GM20000 (cell line): ENCODE measurements around the gene ZNF599.
A peak's percentile ranks its signal among the peaks of the same experiment; 100 is the strongest.

ENCODE experiments used
- DNase-seq: peaks from one replicate; pipeline ENCODE4 v3.0.0; 2012; ENCODE audit warnings: low spot score
- CTCF ChIP-seq: IDR thresholded peaks from 2 replicates; pipeline ENCODE4 v1.5.1; 2012; ENCODE audit warnings: mild to moderate bottlenecking, control low read depth; ENCODE audit errors: extremely low read depth, missing control alignments

ZNF599 gene

GRCh38 chr19:34734537-34735103 is 38.4 kb downstream of the ZNF599 start:
- no peak for TF ChIP-seq CTCF
- DNase-seq = no peak

- TF ChIP-seq CTCF = no peak
- DNase-seq = peak; percentile 85
Measured at GRCh38 chr19:34733746-34734536, 39.1 kb downstream of the ZNF599 start, which contains the start of gene ZNF181. ZNF181 (plus strand) TSS chr19:34734243; CDS start chr19:34735038, 795 bp downstream.

- no peak for TF ChIP-seq CTCF
- no peak for DNase-seq
Measured at GRCh38 chr19:34733266-34733745, 39.7 kb downstream of the ZNF599 start.

- DNase-seq = no peak
- TF ChIP-seq CTCF = no peak
Measured at GRCh38 chr19:34732612-34733211, 40.3 kb downstream of the ZNF599 start.

- TF ChIP-seq CTCF = no peak
- no peak for DNase-seq
Measured at GRCh38 chr19:34731964-34732363, 41.1 kb downstream of the ZNF599 start.

- no peak for TF ChIP-seq CTCF
- no peak for DNase-seq
Measured at GRCh38 chr19:34731019-34731829, 41.8 kb downstream of the ZNF599 start.
